ENCODE measurements around the gene E4F1. TPM values are rescaled to one million over a fixed set of nuclear protein-coding genes. Genes with fewer than 3 reads are reported as not detected.

The E4F1 gene
- total and polyA plus RNA-seq, 10 of the 15 experiments (the other 5 are each of a cell fraction or from before 2014, with no cell fraction given) = 0.23 to 36.5 (median 14.5) TPM

- Histone ChIP-seq H4K20me1 (ENCODE audit: control insufficient read depth, insufficient read depth) (no peaks in the 10 kb centered on the region), H3K36me3 (ENCODE audit: control insufficient read depth in 2 of 2, insufficient read depth in 2 of 2, low read length in 1 of 2) (peaks cover 4 to 46% of the 10 kb centered on the region in 2 experiments; a peak in 3 of 4 replicates), H3K27ac (ENCODE audit: control insufficient read depth, insufficient read depth) (no peak overlapping the region), H3K4me3 (no peak overlapping the region), H3K79me2 (ENCODE audit: control insufficient read depth, insufficient read depth, low read length) (no peaks in the 10 kb centered on the region), H2AFZ (ENCODE audit: control insufficient read depth, low read depth, low read length) (no peak overlapping the region), H3K9me3 (replicated peaks; ENCODE audit: control insufficient read depth, insufficient read depth, low read length) (no peaks in the 10 kb centered on the region), H3K27me3 (replicated peaks in 1 of 2; ENCODE audit: control insufficient read depth in 2 of 2, insufficient read depth in 2 of 2, low read length in 1 of 2) (no peaks in the 10 kb centered on the region), H3K9ac (ENCODE audit: control insufficient read depth, insufficient read depth, low read length) (no peak overlapping the region), H3K4me2 (ENCODE audit: control insufficient read depth, insufficient read depth) (no peak overlapping the region), H3K4me1 (ENCODE audit: control insufficient read depth, insufficient read depth, low read length) (no peaks in the 10 kb centered on the region)
- ChIA-PET SMC1A (ENCODE audit: uncharacterized antibody, unreplicated experiment) (no interaction called here), RAD21 (ENCODE audit: unreplicated experiment) (no interaction called here), CTCF (no interaction called here), POLR2A (no interaction called here)
- intact Hi-C loops (cut with micrococcal nuclease; ENCODE audit: unreplicated experiment) = no loop called here
- ATAC-seq (no peak; the same call in 2 of the 3 replicates), FAIRE-seq (no peak), DNase-seq (ENCODE audit: low read depth, low spot score) (no peak)
- in situ Hi-C loops (cut with MboI) = no loop called here
- 97% methylated on average over 28 of the region's 28 CpGs for WGBS (ENCODE audit: insufficient coverage, insufficient replicate concordance, low lambda C conversion rate, missing lambda C conversion rate)
- TF ChIP-seq NFYA (IDR thresholded peaks at IDR 0.05; ENCODE audit: borderline replicate concordance, low read depth, low read length) (no peak), SMARCA5 (IDR thresholded peaks at IDR 0.05) (no peak), POLR2AphosphoS5 (IDR thresholded peaks at IDR 0.05; ENCODE audit: low read length) (0 out of 2 replicates have a peak, but pooled peaks have one; percentile 16), DPF2 (IDR thresholded peaks at IDR 0.05) (no peak), ZNF622 (IDR thresholded peaks at IDR 0.05) (no peak), POLR2A (IDR thresholded peaks at IDR 0.05; ENCODE audit: low read depth, low read length) (peak; percentile 26; the same call in 1 of the 2 replicates), MTA2 (IDR thresholded peaks at IDR 0.05; ENCODE audit: low read depth) (no peak), HDAC6 (IDR thresholded peaks at IDR 0.05; ENCODE audit: unreplicated experiment) (no peak), KAT2A (conservative IDR thresholded peaks at IDR 0.05; ENCODE audit: control insufficient read depth, low read depth, low read length) (no peak), PML (IDR thresholded peaks at IDR 0.05; ENCODE audit: low read length) (no peak)
- TF ChIP-seq, protein P1, sequence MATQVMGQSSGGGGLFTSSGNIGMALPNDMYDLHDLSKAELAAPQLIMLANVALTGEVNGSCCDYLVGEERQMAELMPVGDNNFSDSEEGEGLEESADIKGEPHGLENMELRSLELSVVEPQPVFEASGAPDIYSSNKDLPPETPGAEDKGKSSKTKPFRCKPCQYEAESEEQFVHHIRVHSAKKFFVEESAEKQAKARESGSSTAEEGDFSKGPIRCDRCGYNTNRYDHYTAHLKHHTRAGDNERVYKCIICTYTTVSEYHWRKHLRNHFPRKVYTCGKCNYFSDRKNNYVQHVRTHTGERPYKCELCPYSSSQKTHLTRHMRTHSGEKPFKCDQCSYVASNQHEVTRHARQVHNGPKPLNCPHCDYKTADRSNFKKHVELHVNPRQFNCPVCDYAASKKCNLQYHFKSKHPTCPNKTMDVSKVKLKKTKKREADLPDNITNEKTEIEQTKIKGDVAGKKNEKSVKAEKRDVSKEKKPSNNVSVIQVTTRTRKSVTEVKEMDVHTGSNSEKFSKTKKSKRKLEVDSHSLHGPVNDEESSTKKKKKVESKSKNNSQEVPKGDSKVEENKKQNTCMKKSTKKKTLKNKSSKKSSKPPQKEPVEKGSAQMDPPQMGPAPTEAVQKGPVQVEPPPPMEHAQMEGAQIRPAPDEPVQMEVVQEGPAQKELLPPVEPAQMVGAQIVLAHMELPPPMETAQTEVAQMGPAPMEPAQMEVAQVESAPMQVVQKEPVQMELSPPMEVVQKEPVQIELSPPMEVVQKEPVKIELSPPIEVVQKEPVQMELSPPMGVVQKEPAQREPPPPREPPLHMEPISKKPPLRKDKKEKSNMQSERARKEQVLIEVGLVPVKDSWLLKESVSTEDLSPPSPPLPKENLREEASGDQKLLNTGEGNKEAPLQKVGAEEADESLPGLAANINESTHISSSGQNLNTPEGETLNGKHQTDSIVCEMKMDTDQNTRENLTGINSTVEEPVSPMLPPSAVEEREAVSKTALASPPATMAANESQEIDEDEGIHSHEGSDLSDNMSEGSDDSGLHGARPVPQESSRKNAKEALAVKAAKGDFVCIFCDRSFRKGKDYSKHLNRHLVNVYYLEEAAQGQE (IDR thresholded peaks at IDR 0.05; ENCODE audit: low read depth, low read length) = no peak
- TF ChIP-seq, protein P2, sequence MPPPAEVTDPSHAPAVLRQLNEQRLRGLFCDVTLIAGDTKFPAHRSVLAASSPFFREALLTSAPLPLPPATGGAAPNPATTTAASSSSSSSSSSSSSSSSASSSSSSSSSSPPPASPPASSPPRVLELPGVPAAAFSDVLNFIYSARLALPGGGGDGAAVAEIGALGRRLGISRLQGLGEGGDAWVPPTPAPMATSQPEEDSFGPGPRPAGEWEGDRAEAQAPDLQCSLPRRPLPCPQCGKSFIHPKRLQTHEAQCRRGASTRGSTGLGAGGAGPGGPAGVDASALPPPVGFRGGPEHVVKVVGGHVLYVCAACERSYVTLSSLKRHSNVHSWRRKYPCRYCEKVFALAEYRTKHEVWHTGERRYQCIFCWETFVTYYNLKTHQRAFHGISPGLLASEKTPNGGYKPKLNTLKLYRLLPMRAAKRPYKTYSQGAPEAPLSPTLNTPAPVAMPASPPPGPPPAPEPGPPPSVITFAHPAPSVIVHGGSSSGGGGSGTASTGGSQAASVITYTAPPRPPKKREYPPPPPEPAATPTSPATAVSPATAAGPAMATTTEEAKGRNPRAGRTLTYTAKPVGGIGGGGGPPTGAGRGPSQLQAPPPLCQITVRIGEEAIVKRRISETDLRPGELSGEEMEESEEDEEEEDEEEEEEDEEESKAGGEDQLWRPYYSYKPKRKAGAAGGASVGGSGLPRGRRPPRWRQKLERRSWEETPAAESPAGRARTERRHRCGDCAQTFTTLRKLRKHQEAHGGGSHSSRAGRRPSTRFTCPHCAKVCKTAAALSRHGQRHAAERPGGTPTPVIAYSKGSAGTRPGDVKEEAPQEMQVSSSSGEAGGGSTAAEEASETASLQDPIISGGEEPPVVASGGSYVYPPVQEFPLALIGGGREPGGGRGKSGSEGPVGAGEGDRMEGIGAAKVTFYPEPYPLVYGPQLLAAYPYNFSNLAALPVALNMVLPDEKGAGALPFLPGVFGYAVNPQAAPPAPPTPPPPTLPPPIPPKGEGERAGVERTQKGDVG (CRISPR knock-in tag; IDR thresholded peaks at IDR 0.05) = no peak
- BruUV-seq (replicated peaks) = no TSS peak
Observed at GRCh38 chr16:2233046-2233775, 9.8 kb downstream of the E4F1 start.
